SK-N-SH treated with all-trans-retinoic acid at 6 μM for 48 hours (cell line): ENCODE measurements around the gene AHI1.
"Not testable (repeated sequence)": the region's sequence is repeated elsewhere in the genome, so short reads cannot be mapped to it uniquely, and the experiment has no call there.

Experiments used
- ATAC-seq: fragments of 200-7000 bp; cut with Tn5 transposase; 3 replicates; pipeline ENCODE4 v1.9.1; 2020; ENCODE audit warnings: mild to moderate bottlenecking, moderate library complexity
- BACH2 ChIP-seq: fragments of 250-450 bp; sonication (Bioruptor Pico); IDR thresholded peaks from 2 replicates; pipeline ENCODE4 v1.9.0; 2021; ENCODE audit warnings: mild to moderate bottlenecking, borderline replicate concordance
- CSDC2 ChIP-seq: fragments of 250-450 bp; sonication (Bioruptor Pico); IDR thresholded peaks from 2 replicates; pipeline ENCODE4 v1.5.0; 2020; ENCODE audit warnings: mild to moderate bottlenecking, moderate library complexity
- ESRRG ChIP-seq: fragments of 250-450 bp; sonication (Bioruptor Pico); IDR thresholded peaks from 2 replicates; pipeline ENCODE4 v1.6.1; 2021; ENCODE audit warnings: mild to moderate bottlenecking
- GLIS3 ChIP-seq: fragments of 250-450 bp; sonication (Bioruptor Pico); IDR thresholded peaks from 2 replicates; pipeline ENCODE4 v1.5.0; 2020; ENCODE audit warnings: mild to moderate bottlenecking, moderate library complexity
- ISL1 ChIP-seq: fragments of 250-450 bp; sonication (Bioruptor Pico); IDR thresholded peaks from 2 replicates; pipeline ENCODE4 v2.1.2; 2022; ENCODE audit warnings: mild to moderate bottlenecking, moderate library complexity
- OSR1 ChIP-seq: fragments of 250-450 bp; sonication (Bioruptor Pico); IDR thresholded peaks from 2 replicates; pipeline ENCODE4 v1.8.0; 2022; ENCODE audit warnings: moderate library complexity, mild to moderate bottlenecking, inconsistent platforms
- PATZ1 ChIP-seq: fragments of 250-450 bp; sonication (Bioruptor Pico); IDR thresholded peaks from 2 replicates; pipeline ENCODE4 v1.8.0; 2020; ENCODE audit warnings: mild to moderate bottlenecking, moderate library complexity, borderline replicate concordance
- POU6F1 ChIP-seq: fragments of 250-450 bp; sonication (Bioruptor Pico); IDR thresholded peaks from 2 replicates; pipeline ENCODE4 v1.8.0; 2021; ENCODE audit warnings: low read depth, mild to moderate bottlenecking, moderate library complexity, borderline replicate concordance
- PPARA ChIP-seq: fragments of 250-450 bp; sonication (Bioruptor Pico); IDR thresholded peaks from 2 replicates; pipeline ENCODE4 v1.5.0; 2020; ENCODE audit warnings: mild to moderate bottlenecking, borderline replicate concordance
- RARB ChIP-seq: fragments of 250-450 bp; sonication (Bioruptor Pico); IDR thresholded peaks from 2 replicates; pipeline ENCODE4 v1.8.0; 2021; ENCODE audit warnings: mild to moderate bottlenecking, moderate library complexity
- TCF4 ChIP-seq: fragments of 250-450 bp; sonication (Bioruptor Pico); IDR thresholded peaks from 2 replicates; pipeline ENCODE4 v1.8.0; 2021; ENCODE audit warnings: mild to moderate bottlenecking, moderate library complexity, borderline replicate concordance
- TOX ChIP-seq: fragments of 250-450 bp; sonication (Bioruptor Pico); IDR thresholded peaks from 2 replicates; pipeline ENCODE4 v1.8.0; 2021; ENCODE audit warnings: mild to moderate bottlenecking, moderate library complexity, borderline replicate concordance
- ZC3H10 ChIP-seq: fragments of 250-450 bp; sonication (Bioruptor Pico); IDR thresholded peaks from 2 replicates; pipeline ENCODE4 v1.5.1; 2021; ENCODE audit warnings: mild to moderate bottlenecking, moderate library complexity
- ZFP3 ChIP-seq: fragments of 250-450 bp; sonication (Bioruptor Pico); IDR thresholded peaks from 2 replicates; pipeline ENCODE4 v1.5.0; 2020; ENCODE audit warnings: mild to moderate bottlenecking, moderate library complexity
- ZFP30 ChIP-seq: fragments of 450-650 bp; formaldehyde crosslinking; IDR thresholded peaks from 2 replicates; pipeline ENCODE4 v1.5.0; 2022; ENCODE audit warnings: mild to moderate bottlenecking, moderate library complexity
- ZNF565 ChIP-seq: fragments of 450-650 bp; formaldehyde crosslinking; conservative IDR thresholded peaks from 2 replicates; pipeline ENCODE4 v1.5.0; 2020; ENCODE audit warnings: low read depth, mild to moderate bottlenecking, moderate library complexity
- ZNF70 ChIP-seq: fragments of 450-650 bp; formaldehyde crosslinking; IDR thresholded peaks from 2 replicates; pipeline ENCODE4 v1.5.0; 2020; ENCODE audit warnings: mild to moderate bottlenecking, moderate library complexity
- ZNF8 ChIP-seq: fragments of 450-650 bp; formaldehyde crosslinking; IDR thresholded peaks from 2 replicates; pipeline ENCODE4 v1.5.0; 2020; ENCODE audit warnings: mild to moderate bottlenecking, moderate library complexity
- TF ChIP-seq, protein P1 (sequence below): fragments of 250-450 bp; sonication (Bioruptor Pico); IDR thresholded peaks from 2 replicates; pipeline ENCODE4 v1.5.1; 2020; ENCODE audit warnings: low read depth, mild to moderate bottlenecking, moderate library complexity
- TF ChIP-seq, protein P2 (sequence below): fragments of 250-450 bp; sonication (Bioruptor Pico); IDR thresholded peaks from 2 replicates; pipeline ENCODE4 v1.5.1; 2021; ENCODE audit warnings: mild to moderate bottlenecking, moderate library complexity

The AHI1 gene

DNA sequence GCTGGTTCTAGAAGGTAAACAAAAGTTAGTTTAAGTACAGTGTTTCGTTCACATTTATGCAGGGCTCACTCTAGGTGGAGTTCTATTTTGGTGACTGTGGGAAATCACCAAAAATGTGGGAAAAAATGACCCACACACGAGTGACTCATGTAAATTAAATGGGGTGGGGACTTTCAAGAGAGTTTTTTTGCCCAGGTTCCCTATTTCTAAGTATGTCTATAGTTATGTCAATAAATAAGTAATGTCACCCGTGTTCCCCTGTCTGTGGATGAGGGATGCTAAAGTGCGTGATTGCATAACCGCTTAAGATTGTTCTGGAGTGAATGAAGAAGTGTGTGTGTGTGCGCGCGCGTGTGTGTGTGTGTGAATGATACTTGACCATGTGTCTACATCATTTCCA is 247.3 kb downstream of the AHI1 start (continued):
- TF ChIP-seq POU6F1 (CRISPR knock-in tag) = no peak
- no peak for TF ChIP-seq ZFP30 (CRISPR knock-in tag)
- no peak for TF ChIP-seq OSR1 (CRISPR knock-in tag)
- no peak for TF ChIP-seq PATZ1
- no peak for TF ChIP-seq CSDC2 (CRISPR knock-in tag)
- TF ChIP-seq, protein P1, sequence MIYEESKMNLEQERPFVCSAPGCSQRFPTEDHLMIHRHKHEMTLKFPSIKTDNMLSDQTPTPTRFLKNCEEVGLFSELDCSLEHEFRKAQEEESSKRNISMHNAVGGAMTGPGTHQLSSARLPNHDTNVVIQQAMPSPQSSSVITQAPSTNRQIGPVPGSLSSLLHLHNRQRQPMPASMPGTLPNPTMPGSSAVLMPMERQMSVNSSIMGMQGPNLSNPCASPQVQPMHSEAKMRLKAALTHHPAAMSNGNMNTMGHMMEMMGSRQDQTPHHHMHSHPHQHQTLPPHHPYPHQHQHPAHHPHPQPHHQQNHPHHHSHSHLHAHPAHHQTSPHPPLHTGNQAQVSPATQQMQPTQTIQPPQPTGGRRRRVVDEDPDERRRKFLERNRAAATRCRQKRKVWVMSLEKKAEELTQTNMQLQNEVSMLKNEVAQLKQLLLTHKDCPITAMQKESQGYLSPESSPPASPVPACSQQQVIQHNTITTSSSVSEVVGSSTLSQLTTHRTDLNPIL (CRISPR knock-in tag) = no peak
- TF ChIP-seq ESRRG (CRISPR knock-in tag) = no peak
- no peak for TF ChIP-seq ZFP3 (CRISPR knock-in tag)
- TF ChIP-seq PPARA (CRISPR knock-in tag) = no peak
- no peak for TF ChIP-seq ZC3H10 (CRISPR knock-in tag)
- TF ChIP-seq ZNF8 (CRISPR knock-in tag) = no peak
- no peak for TF ChIP-seq ZNF70 (CRISPR knock-in tag)

DNA sequence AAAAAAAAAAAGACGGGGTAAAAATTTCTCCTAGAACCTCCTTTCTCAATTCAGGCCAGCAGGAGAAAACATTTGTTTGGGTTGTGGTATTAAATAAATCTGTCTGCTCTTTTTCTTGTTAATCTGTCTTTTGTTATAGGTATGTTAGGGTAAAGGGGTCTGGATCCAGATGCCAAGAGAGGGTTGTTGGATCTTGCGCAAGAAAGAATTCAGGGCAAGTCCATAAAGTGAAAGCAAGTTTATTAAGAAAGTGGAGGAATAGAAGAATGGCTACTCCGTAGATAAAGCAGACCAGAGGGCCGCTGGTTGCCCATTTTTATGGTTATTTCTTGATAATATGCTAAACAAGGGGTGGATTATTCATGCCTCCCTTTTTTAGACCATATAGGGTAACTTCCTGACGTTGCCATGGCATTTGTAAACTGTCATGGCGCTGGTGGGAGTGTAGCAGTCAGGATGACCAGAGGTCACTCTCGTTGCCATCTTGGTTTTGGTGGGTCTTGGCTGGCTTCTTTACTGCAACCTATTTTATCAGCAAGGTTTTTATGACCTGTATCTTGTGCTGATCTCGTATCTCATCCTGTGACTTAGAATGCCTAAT is 251.0 kb downstream of the AHI1 start:
- not testable (repeated sequence) for ATAC-seq

GRCh38 chr6:135244805-135245204 is 252.7 kb downstream of the AHI1 start:
- TF ChIP-seq POU6F1 (CRISPR knock-in tag) (no peak), ZNF8 (CRISPR knock-in tag) (no peak), ZNF565 (no peak), OSR1 (CRISPR knock-in tag) (no peak)

DNA sequence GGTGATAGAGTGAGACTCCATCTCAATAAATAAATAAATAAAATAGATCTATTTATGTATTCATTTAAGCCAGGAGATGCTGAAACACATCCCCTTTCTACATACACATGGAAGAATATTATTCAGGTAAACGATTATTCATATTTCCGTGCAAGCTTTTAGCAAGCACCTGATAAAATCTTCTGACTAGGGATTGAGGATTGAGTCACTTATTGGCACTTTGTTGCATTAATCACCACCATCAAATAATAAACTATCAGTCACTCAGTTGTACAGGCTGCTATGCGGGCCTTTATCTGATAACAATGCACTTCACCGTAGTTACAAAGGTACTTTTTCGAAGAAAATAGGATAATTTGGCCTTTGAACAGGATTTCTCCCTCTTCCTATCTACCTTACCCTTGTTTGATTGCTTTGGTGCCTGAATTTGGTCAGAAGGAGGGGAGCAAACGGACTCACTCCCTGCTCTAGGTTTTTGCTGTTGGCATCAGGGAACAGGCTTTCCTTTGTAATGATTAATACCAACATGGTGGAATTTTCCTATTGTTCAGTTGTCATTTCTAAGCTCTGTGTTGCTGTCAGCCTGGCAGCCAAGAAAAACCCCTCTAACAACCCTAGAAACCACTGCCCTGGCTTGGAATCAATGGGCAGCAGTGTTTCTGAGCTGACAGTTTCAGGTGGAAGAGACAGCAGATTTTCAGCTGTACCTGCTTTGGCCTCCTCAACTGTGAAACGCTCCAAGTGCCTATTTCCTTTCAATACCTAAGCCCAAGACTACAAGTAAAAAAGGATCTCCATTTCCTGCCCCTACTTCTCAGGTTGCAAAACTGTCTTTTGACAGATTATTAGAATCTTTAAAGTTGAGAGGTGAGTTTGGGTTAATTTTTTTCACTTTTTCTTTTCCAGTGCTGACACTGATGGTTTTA is 253.4 kb downstream of the AHI1 start:
- no peak for TF ChIP-seq RARB (CRISPR knock-in tag)
- TF ChIP-seq CSDC2 (CRISPR knock-in tag) = no peak
- TF ChIP-seq ZFP3 (CRISPR knock-in tag) = no peak
- TF ChIP-seq ZNF8 (CRISPR knock-in tag) = no peak
- no peak for TF ChIP-seq PATZ1
- TF ChIP-seq ESRRG (CRISPR knock-in tag) = no peak
- no peak for TF ChIP-seq PPARA (CRISPR knock-in tag)
- no peak for TF ChIP-seq ISL1
- TF ChIP-seq TOX (CRISPR knock-in tag) = no peak
- no peak for TF ChIP-seq GLIS3 (CRISPR knock-in tag)
- TF ChIP-seq BACH2 (CRISPR knock-in tag) = no peak
- TF ChIP-seq, protein P1 (CRISPR knock-in tag) = no peak
- TF ChIP-seq ZNF70 (CRISPR knock-in tag) = no peak
- TF ChIP-seq, protein P2, sequence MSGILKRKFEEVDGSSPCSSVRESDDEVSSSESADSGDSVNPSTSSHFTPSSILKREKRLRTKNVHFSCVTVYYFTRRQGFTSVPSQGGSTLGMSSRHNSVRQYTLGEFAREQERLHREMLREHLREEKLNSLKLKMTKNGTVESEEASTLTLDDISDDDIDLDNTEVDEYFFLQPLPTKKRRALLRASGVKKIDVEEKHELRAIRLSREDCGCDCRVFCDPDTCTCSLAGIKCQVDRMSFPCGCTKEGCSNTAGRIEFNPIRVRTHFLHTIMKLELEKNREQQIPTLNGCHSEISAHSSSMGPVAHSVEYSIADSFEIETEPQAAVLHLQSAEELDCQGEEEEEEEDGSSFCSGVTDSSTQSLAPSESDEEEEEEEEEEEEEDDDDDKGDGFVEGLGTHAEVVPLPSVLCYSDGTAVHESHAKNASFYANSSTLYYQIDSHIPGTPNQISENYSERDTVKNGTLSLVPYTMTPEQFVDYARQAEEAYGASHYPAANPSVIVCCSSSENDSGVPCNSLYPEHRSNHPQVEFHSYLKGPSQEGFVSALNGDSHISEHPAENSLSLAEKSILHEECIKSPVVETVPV (CRISPR knock-in tag) = no peak
- no peak for TF ChIP-seq TCF4 (CRISPR knock-in tag)
- no peak for TF ChIP-seq POU6F1 (CRISPR knock-in tag)
- TF ChIP-seq OSR1 (CRISPR knock-in tag) = no peak
- no peak for TF ChIP-seq ZNF565
- ATAC-seq = no peak

More at GRCh38 chr6:135244805-135245204, 252.7 kb downstream of the AHI1 start:
- no peak for ATAC-seq
